Measurements from ENCODE around the gene C6orf52. TPM values are rescaled to one million over a fixed set of nuclear protein-coding genes. Genes with fewer than 3 reads are reported as not detected.
"Not testable (repeated sequence)": the region's sequence is repeated elsewhere in the genome, so short reads cannot be mapped to it uniquely, and the experiment has no call there.

The C6orf52 gene
- total and polyA plus RNA-seq, 8 donors = 1.8 to 3.2 (median 2.8) TPM; not detected in 5

- TF ChIP-seq POLR2A (IDR thresholded peaks at IDR 0.05) = no peak
- TF ChIP-seq, protein P1, sequence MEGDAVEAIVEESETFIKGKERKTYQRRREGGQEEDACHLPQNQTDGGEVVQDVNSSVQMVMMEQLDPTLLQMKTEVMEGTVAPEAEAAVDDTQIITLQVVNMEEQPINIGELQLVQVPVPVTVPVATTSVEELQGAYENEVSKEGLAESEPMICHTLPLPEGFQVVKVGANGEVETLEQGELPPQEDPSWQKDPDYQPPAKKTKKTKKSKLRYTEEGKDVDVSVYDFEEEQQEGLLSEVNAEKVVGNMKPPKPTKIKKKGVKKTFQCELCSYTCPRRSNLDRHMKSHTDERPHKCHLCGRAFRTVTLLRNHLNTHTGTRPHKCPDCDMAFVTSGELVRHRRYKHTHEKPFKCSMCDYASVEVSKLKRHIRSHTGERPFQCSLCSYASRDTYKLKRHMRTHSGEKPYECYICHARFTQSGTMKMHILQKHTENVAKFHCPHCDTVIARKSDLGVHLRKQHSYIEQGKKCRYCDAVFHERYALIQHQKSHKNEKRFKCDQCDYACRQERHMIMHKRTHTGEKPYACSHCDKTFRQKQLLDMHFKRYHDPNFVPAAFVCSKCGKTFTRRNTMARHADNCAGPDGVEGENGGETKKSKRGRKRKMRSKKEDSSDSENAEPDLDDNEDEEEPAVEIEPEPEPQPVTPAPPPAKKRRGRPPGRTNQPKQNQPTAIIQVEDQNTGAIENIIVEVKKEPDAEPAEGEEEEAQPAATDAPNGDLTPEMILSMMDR (IDR thresholded peaks at IDR 0.05) = no peak
- no peak for TF ChIP-seq POLR2AphosphoS5 (IDR thresholded peaks at IDR 0.05)
- no peak for TF ChIP-seq EP300 (IDR thresholded peaks at IDR 0.05)
- DNase-seq = no peak
- intact Hi-C loops (cut with DNase I; ENCODE audit: low total_unique reads) = no loop called here
- 54 to 78% (median 73%) methylated on average over 3 of the region's 3 CpGs for WGBS, 5 donors
- Histone ChIP-seq H3K4me1 (no peaks in the 10 kb centered on the region), H3K36me3 (no peaks in the 10 kb centered on the region), H3K27ac (no peak overlapping the region), H3K4me3 (no peak overlapping the region), H3K27me3 (no peaks in the 10 kb centered on the region), H3K9me3 (no peaks in the 10 kb centered on the region)
Observed at GRCh38 chr6:10681795-10682194, 12.6 kb downstream of the C6orf52 start.

DNA sequence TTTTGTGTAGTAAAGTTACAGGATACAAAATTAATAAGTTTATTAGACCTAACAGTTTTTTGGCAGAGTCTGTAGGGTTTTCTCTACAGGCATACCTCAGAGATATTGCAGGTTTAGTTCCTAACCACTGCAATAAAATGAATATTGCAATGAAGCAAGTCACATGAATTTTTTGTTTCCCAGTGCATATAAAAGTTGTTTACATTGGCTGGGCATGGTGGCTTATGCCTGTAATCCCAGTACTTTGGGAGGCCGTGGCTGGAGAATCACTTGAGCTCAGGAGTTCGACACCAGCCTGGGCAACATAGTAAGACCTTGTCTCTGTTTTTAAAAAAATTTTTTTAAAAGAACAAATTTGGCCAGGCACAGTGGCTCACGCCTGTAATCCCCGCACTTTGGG, 16.0 kb downstream of the C6orf52 start:
- WGBS, 5 donors = 80 to 87% (median 84%) methylated on average over 4 of the region's 4 CpGs
- TF ChIP-seq, protein P1 (IDR thresholded peaks at IDR 0.05) = no peak
- TF ChIP-seq POLR2A (IDR thresholded peaks at IDR 0.05) = no peak
- no peak for TF ChIP-seq POLR2AphosphoS5 (IDR thresholded peaks at IDR 0.05)
- no peak for TF ChIP-seq EP300 (IDR thresholded peaks at IDR 0.05)

DNA sequence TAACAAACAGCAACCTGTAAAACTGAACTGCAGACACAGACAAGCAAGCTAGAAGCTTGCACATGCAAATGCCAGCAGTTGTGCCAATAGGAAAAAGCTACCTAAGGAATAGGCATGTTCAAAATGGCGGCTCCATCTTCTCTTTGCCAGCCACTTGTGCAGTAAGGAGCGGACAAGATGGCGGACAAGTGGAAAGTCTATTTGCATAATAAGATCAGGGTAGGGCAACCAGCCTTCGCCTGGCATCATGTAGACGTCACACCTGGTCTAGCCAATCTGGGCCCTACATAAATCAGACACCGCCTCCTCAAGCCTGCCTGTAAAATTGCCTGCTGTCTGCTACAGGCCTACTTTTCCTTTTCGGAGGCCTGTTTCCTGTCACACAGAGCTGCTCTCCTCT, 18.0 kb downstream of the C6orf52 start:
- intact Hi-C loops (cut with DNase I; ENCODE audit: low total_unique reads) = no loop called here
- TF ChIP-seq POLR2A (IDR thresholded peaks at IDR 0.05) = no peak
- no peak for TF ChIP-seq EP300 (IDR thresholded peaks at IDR 0.05)
- TF ChIP-seq, protein P1 (IDR thresholded peaks at IDR 0.05) = no peak
- TF ChIP-seq POLR2AphosphoS5 (IDR thresholded peaks at IDR 0.05) = no peak
- no peak overlapping the region for H3K27ac ChIP-seq

More for the DNA sequence above, 16.0 kb downstream of the C6orf52 start:
- no peak overlapping the region for H3K4me3 ChIP-seq
- H3K36me3 ChIP-seq = no peaks in the 10 kb centered on the region
- no peaks in the 10 kb centered on the region for H3K9me3 ChIP-seq
- no peaks in the 10 kb centered on the region for H3K27me3 ChIP-seq
- intact Hi-C loops (cut with DNase I; ENCODE audit: low total_unique reads) = no loop called here
- H3K4me1 ChIP-seq = no peaks in the 10 kb centered on the region
- no peak for DNase-seq
- no peak overlapping the region for H3K27ac ChIP-seq

GRCh38 chr6:10668126-10668917, 26.1 kb downstream of the C6orf52 start:
- no peaks in the 10 kb centered on the region for H3K9me3 ChIP-seq
- no peaks in the 10 kb centered on the region for H3K36me3 ChIP-seq
- DNase-seq = no peak
- H3K4me3 ChIP-seq = no peak overlapping the region
- no peaks in the 10 kb centered on the region for H3K4me1 ChIP-seq
- no peaks in the 10 kb centered on the region for H3K27me3 ChIP-seq
- intact Hi-C loops (cut with DNase I; ENCODE audit: low total_unique reads) = no loop called here
- WGBS, 5 donors = 85 to 89% (median 88%) methylated on average over 5 to 6 of the region's 6 CpGs
- H3K27ac ChIP-seq = no peak overlapping the region
- TF ChIP-seq, protein P1 (IDR thresholded peaks at IDR 0.05) = no peak
- TF ChIP-seq POLR2AphosphoS5 (IDR thresholded peaks at IDR 0.05) (no peak), EP300 (IDR thresholded peaks at IDR 0.05) (no peak), POLR2A (IDR thresholded peaks at IDR 0.05) (no peak)

More for the DNA sequence above, 18.0 kb downstream of the C6orf52 start:
- WGBS, 5 donors = 95 to 99% (median 97%) methylated on average over 7 of the region's 7 CpGs
- Histone ChIP-seq H3K36me3 (no peaks in the 10 kb centered on the region), H3K4me1 (no peaks in the 10 kb centered on the region), H3K4me3 (no peak overlapping the region), H3K9me3 (no peaks in the 10 kb centered on the region), H3K27me3 (no peaks in the 10 kb centered on the region)
- DNase-seq = no peak

GRCh38 chr6:10665595-10665994, 28.8 kb downstream of the C6orf52 start:
- H3K27ac ChIP-seq; H3K4me3 ChIP-seq; H3K4me1 ChIP-seq; H3K9me3 ChIP-seq; DNase-seq; H3K27me3 ChIP-seq; intact Hi-C loops (cut with DNase I; ENCODE audit: low total_unique reads); H3K36me3 ChIP-seq: not testable (repeated sequence)
- whole genome bisulfite sequencing, 5 donors = 31 to 57% (median 50%) methylated on average over 1 of the region's 1 CpG

Data from stomach (tissue), 9 donors.